Bronchial epithelial cell (primary cell): ENCODE results near the gene PRR4. TPM values are rescaled to one million over a fixed set of nuclear protein-coding genes. Genes with fewer than 3 reads are reported as not detected.
A peak's percentile ranks its signal among the peaks of the same experiment; 100 is the strongest.

ENCODE experiments used
- DNase-seq: peaks from one replicate; pipeline ENCODE4 v3.0.0-alpha.2; 2010; ENCODE audit warnings: low read depth
- FAIRE-seq: peaks from 2 replicates; lab custom pipeline; 2011; peaks lifted over from hg19 to GRCh38; lab: Jason Lieb, UNC
- H3K27me3 ChIP-seq: 2 replicates; pipeline ENCODE4 v1.5.1; 2011; ENCODE audit warnings: low read length; ENCODE audit not compliant: control insufficient read depth, insufficient read depth
- H3K36me3 ChIP-seq: 2 replicates; pipeline ENCODE4 v1.5.1; 2011; ENCODE audit warnings: low read length; ENCODE audit not compliant: control insufficient read depth, insufficient read depth
- H3K4me3 ChIP-seq: 2 replicates; pipeline ENCODE4 v1.5.1; 2011; ENCODE audit warnings: mild to moderate bottlenecking, low read depth, low read length, control low read depth
- total RNA-seq: library from RNA; depleted of rRNA; stranded (reverse); fragments of >200 nt; gene quantifications from 2 replicates; pipeline ENCODE4 v1.2.1, GENCODE V29; 2014
- TF ChIP-seq, protein P1 (sequence below): IDR thresholded peaks from 2 replicates; pipeline ENCODE4 v1.5.1; 2011; ENCODE audit warnings: mild to moderate bottlenecking, moderate library complexity, low read length, control low read depth, inconsistent platforms; ENCODE audit not compliant: insufficient read depth, severe bottlenecking

PRR4 gene
- total RNA-seq, 1 donor from 2014 or later: 0.53 TPM

GRCh38 chr12:10873378-10873777 lies 24.1 kb upstream of the PRR4 start:
- Histone ChIP-seq H3K27me3 (no peaks in the 10 kb centered on the region), H3K36me3 (no peaks in the 10 kb centered on the region), H3K4me3 (no peak overlapping the region)
- TF ChIP-seq, protein P1, sequence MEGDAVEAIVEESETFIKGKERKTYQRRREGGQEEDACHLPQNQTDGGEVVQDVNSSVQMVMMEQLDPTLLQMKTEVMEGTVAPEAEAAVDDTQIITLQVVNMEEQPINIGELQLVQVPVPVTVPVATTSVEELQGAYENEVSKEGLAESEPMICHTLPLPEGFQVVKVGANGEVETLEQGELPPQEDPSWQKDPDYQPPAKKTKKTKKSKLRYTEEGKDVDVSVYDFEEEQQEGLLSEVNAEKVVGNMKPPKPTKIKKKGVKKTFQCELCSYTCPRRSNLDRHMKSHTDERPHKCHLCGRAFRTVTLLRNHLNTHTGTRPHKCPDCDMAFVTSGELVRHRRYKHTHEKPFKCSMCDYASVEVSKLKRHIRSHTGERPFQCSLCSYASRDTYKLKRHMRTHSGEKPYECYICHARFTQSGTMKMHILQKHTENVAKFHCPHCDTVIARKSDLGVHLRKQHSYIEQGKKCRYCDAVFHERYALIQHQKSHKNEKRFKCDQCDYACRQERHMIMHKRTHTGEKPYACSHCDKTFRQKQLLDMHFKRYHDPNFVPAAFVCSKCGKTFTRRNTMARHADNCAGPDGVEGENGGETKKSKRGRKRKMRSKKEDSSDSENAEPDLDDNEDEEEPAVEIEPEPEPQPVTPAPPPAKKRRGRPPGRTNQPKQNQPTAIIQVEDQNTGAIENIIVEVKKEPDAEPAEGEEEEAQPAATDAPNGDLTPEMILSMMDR: no peak
- DNase-seq (no peak), FAIRE-seq (no peak)

- Histone ChIP-seq H3K27me3 (no peaks in the 10 kb centered on the region), H3K4me3 (no peak overlapping the region), H3K36me3 (no peaks in the 10 kb centered on the region)
- TF ChIP-seq, protein P1: peak; percentile 35
- DNase-seq (peak; percentile 9), FAIRE-seq (no peak)
Observed at GRCh38 chr12:10867381-10867780, 18.1 kb upstream of the PRR4 start.

- DNase-seq (no peak), FAIRE-seq (no peak)
- TF ChIP-seq, protein P1: no peak
- H3K36me3 ChIP-seq: no peaks in the 10 kb centered on the region
- H3K27me3 ChIP-seq: no peaks in the 10 kb centered on the region
- H3K4me3 ChIP-seq: no peak overlapping the region
Observed at GRCh38 chr12:10863512-10864218, 14.4 kb upstream of the PRR4 start.

GRCh38 chr12:10861366-10861765 lies 12.1 kb upstream of the PRR4 start:
- H3K36me3 ChIP-seq: no peaks in the 10 kb centered on the region
- TF ChIP-seq, protein P1: no peak
- no peak for FAIRE-seq
- DNase-seq: no peak
- H3K4me3 ChIP-seq: no peak overlapping the region
- no peaks in the 10 kb centered on the region for H3K27me3 ChIP-seq

- no peak overlapping the region for H3K4me3 ChIP-seq
- FAIRE-seq (peak; percentile 58), DNase-seq (no peak)
- no peaks in the 10 kb centered on the region for H3K36me3 ChIP-seq
- TF ChIP-seq, protein P1: no peak
- no peaks in the 10 kb centered on the region for H3K27me3 ChIP-seq
Observed at GRCh38 chr12:10855807-10856206, 6.5 kb upstream of the PRR4 start.

GRCh38 chr12:10853776-10854175 lies 4.5 kb upstream of the PRR4 start:
- DNase-seq (no peak), FAIRE-seq (peak; percentile 36)
- H3K36me3 ChIP-seq: no peaks in the 10 kb centered on the region
- H3K27me3 ChIP-seq: no peaks in the 10 kb centered on the region
- TF ChIP-seq, protein P1: no peak
- H3K4me3 ChIP-seq: no peak overlapping the region
